Fibroblast of lung (primary cell): ENCODE measurements around the gene ZACN. TPM values are rescaled to one million over a fixed set of nuclear protein-coding genes. Genes with fewer than 3 reads are reported as not detected.

Source experiments
- DNase-seq, 2 donors: peaks; one replicate each; pipeline versions ENCODE4 v3.0.0 to v3.0.0-alpha.2; 2010; ENCODE audit warnings: low read depth in 2 of 2
- H2AFZ ChIP-seq: 2 replicates; pipeline ENCODE4 v1.5.1; 2012; ENCODE audit warnings: low read length, control low read depth, inconsistent platforms
- H3K27ac ChIP-seq: 2 replicates; pipeline ENCODE4 v1.5.1; 2011; ENCODE audit warnings: low read length, control low read depth; ENCODE audit not compliant: insufficient read depth
- H3K27me3 ChIP-seq: 2 replicates; pipeline ENCODE4 v1.5.1; 2011; ENCODE audit warnings: mild to moderate bottlenecking, low read length; ENCODE audit not compliant: control insufficient read depth, insufficient read depth
- H3K36me3 ChIP-seq: 2 replicates; pipeline ENCODE4 v1.5.1; 2011; ENCODE audit warnings: low read length; ENCODE audit not compliant: control insufficient read depth, insufficient read depth
- H3K4me1 ChIP-seq: 2 replicates; pipeline ENCODE4 v1.5.1; 2011; ENCODE audit warnings: low read length; ENCODE audit not compliant: control insufficient read depth, insufficient read depth; ENCODE audit errors: extremely low read depth
- H3K4me2 ChIP-seq: 2 replicates; pipeline ENCODE4 v1.5.1; 2011; ENCODE audit warnings: low read length, control low read depth; ENCODE audit not compliant: insufficient read depth; ENCODE audit errors: extremely low read depth
- H3K4me3 ChIP-seq, 4 experiments: fragments of 200-600 bp in 1 of 4; sonication (generic) in 1 of 4; replicated peaks in 1 of 4; 2 replicates each; pipeline ENCODE4 v1.5.1; 2011 to 2016; ENCODE audit warnings: low read length in 4 of 4, low read depth in 3 of 4, mild to moderate bottlenecking in 3 of 4, control low read depth in 2 of 4, inconsistent platforms in 1 of 4, mixed read lengths in 1 of 4; ENCODE audit not compliant: insufficient read depth in 1 of 4; ENCODE audit errors: control extremely low read depth in 1 of 4
- H3K79me2 ChIP-seq: 2 replicates; pipeline ENCODE4 v1.5.1; 2012; ENCODE audit warnings: mild to moderate bottlenecking, low read length, inconsistent platforms; ENCODE audit not compliant: control insufficient read depth, insufficient read depth
- H3K9ac ChIP-seq: 2 replicates; pipeline ENCODE4 v1.5.1; 2011; ENCODE audit warnings: mild to moderate bottlenecking, low read length, control low read depth; ENCODE audit not compliant: insufficient read depth
- H3K9me3 ChIP-seq: 2 replicates; pipeline ENCODE4 v1.5.1; 2012; ENCODE audit warnings: low read depth, low read length; ENCODE audit not compliant: control insufficient read depth, insufficient read depth
- H4K20me1 ChIP-seq: 2 replicates; pipeline ENCODE4 v1.5.1; 2011; ENCODE audit warnings: low read length; ENCODE audit not compliant: control insufficient read depth, insufficient read depth; ENCODE audit errors: extremely low read depth
- EZH2 ChIP-seq: IDR thresholded peaks from 2 replicates; pipeline ENCODE4 v1.5.1; 2012; ENCODE audit warnings: low read length, control low read depth, mild to moderate bottlenecking; ENCODE audit errors: missing control alignments
- polyA plus RNA-seq, 2 donors: library from polyadenylated mRNA; depleted of rRNA in 1 of 2; stranded (reverse) in 1 of 2; unstranded in 1 of 2; fragments of >200 nt; gene quantifications; 2 replicates each; pipeline ENCODE4 v1.2.1, GENCODE V29; 2011 to 2012; ENCODE audit warnings: missing spikeins in 1 of 2
- total RNA-seq: library from RNA; depleted of rRNA; stranded (reverse); fragments of >200 nt; gene quantifications from 2 replicates; pipeline ENCODE4 v1.2.1, GENCODE V29; 2014
- TF ChIP-seq, protein P1 (sequence below), 2 donors: IDR thresholded peaks in 1 of 2; conservative IDR thresholded peaks in 1 of 2; 1 replicate in 1 of 2; 2 replicates in 1 of 2; pipeline ENCODE4 v1.5.1; 2011 to 2012; ENCODE audit warnings: low read length in 2 of 2, control low read depth in 1 of 2, inconsistent platforms in 1 of 2, low read depth in 1 of 2, mild to moderate bottlenecking in 1 of 2

The ZACN gene
- total and polyA plus RNA-seq, 2 donors (not counting 1 experiment from before 2014, with no cell fraction given), result not detected

DNA sequence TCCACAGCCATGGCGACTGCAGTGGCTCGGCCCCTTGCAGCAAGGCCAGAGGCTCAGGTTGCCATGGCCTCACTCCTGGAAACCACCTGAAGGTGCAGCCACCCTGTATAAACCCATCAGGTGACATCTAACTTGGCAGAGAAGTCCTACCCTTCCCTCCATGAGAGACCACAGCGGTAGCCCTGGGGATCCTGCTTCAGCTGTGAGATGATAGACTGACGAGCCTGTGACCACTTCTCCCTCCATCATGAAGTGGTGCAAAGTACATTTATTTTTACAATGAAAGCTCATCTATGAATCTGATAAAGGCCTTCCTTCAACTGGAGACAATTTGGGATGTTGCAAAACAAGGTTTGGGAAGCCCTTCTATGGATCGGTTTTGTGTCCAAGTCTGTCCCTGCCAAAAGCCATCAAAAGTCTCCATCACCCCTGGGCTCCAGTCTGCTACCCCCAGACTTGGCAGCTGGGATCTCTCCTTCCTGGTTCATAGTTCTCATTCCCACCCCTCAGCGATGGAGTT, 1.8 kb downstream of the ZACN start:
- no peaks in the 10 kb centered on the region for H4K20me1 ChIP-seq
- no peaks in the 10 kb centered on the region for H3K79me2 ChIP-seq
- H3K27ac ChIP-seq, result no peak overlapping the region
- H3K9me3 ChIP-seq, result no peaks in the 10 kb centered on the region
- H3K27me3 ChIP-seq, result peaks cover 44% of the 10 kb centered on the region
- peaks cover 13% of the 10 kb centered on the region for H3K36me3 ChIP-seq
- H3K4me3 ChIP-seq, result no peak overlapping the region
- H3K4me2 ChIP-seq, result no peak overlapping the region
- TF ChIP-seq, protein P1, sequence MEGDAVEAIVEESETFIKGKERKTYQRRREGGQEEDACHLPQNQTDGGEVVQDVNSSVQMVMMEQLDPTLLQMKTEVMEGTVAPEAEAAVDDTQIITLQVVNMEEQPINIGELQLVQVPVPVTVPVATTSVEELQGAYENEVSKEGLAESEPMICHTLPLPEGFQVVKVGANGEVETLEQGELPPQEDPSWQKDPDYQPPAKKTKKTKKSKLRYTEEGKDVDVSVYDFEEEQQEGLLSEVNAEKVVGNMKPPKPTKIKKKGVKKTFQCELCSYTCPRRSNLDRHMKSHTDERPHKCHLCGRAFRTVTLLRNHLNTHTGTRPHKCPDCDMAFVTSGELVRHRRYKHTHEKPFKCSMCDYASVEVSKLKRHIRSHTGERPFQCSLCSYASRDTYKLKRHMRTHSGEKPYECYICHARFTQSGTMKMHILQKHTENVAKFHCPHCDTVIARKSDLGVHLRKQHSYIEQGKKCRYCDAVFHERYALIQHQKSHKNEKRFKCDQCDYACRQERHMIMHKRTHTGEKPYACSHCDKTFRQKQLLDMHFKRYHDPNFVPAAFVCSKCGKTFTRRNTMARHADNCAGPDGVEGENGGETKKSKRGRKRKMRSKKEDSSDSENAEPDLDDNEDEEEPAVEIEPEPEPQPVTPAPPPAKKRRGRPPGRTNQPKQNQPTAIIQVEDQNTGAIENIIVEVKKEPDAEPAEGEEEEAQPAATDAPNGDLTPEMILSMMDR (conservative IDR thresholded peaks at IDR 0.05 in 1 of 2, IDR thresholded peaks at IDR 0.05 in 1 of 2; ENCODE audit: low read depth in 1 of 2, low read length in 2 of 2), result no peak
- no peak for TF ChIP-seq EZH2
- H3K4me1 ChIP-seq, result no peaks in the 10 kb centered on the region
- no peak overlapping the region for H3K9ac ChIP-seq
- DNase-seq, result no peak
- H2AFZ ChIP-seq, result no peak overlapping the region

DNA sequence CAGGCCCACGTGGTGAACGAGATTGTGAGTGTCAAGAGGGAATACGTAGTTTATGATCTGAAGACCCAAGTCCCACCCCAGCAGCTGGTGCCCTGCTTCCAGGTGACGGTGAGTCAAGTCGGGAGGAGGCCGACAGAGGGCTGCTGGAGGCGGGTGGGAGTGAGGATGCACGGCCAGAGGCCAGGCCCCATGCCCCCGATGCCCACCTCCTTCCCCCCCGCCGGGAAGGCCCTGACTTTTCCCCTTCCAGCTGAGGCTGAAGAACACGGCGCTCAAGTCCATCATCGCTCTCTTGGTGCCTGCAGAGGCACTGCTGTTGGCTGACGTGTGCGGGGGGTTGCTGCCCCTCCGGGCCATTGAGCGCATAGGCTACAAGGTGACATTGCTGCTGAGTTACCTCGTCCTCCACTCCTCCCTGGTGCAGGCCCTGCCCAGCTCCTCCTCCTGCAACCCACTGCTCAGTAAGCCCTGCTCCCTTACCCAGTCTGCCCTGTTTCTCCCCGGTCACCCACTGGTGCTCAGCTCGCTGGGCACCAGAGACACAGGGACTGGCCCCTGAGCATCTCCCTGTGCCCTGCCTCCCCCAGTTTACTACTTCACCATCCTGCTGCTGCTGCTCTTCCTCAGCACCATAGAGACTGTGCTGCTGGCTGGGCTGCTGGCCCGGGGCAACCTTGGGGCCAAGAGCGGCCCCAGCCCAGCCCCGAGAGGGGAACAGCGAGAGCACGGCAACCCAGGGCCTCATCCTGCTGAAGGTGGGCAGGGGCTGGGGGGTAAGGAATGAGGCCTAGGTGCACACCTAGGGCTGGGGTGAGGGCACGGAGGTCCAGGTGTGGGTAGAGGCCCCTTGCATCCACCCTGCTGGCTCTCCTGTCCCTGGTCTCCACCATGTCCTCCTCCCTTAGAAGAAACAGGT, 2.6 kb downstream of the ZACN start:
- Histone ChIP-seq H3K27ac (no peak overlapping the region), H3K9me3 (no peaks in the 10 kb centered on the region), H3K27me3 (peaks cover 37% of the 10 kb centered on the region), H4K20me1 (no peaks in the 10 kb centered on the region), H3K9ac (no peak overlapping the region), H3K4me2 (no peak overlapping the region), H3K79me2 (no peaks in the 10 kb centered on the region), H2AFZ (no peak overlapping the region), H3K4me3 (no peak overlapping the region), H3K36me3 (peaks cover 15% of the 10 kb centered on the region), H3K4me1 (no peaks in the 10 kb centered on the region)
- no peak for DNase-seq
- TF ChIP-seq EZH2, result no peak
- TF ChIP-seq, protein P1 (conservative IDR thresholded peaks at IDR 0.05 in 1 of 2, IDR thresholded peaks at IDR 0.05 in 1 of 2; ENCODE audit: low read depth in 1 of 2, low read length in 2 of 2), result no peak

DNA sequence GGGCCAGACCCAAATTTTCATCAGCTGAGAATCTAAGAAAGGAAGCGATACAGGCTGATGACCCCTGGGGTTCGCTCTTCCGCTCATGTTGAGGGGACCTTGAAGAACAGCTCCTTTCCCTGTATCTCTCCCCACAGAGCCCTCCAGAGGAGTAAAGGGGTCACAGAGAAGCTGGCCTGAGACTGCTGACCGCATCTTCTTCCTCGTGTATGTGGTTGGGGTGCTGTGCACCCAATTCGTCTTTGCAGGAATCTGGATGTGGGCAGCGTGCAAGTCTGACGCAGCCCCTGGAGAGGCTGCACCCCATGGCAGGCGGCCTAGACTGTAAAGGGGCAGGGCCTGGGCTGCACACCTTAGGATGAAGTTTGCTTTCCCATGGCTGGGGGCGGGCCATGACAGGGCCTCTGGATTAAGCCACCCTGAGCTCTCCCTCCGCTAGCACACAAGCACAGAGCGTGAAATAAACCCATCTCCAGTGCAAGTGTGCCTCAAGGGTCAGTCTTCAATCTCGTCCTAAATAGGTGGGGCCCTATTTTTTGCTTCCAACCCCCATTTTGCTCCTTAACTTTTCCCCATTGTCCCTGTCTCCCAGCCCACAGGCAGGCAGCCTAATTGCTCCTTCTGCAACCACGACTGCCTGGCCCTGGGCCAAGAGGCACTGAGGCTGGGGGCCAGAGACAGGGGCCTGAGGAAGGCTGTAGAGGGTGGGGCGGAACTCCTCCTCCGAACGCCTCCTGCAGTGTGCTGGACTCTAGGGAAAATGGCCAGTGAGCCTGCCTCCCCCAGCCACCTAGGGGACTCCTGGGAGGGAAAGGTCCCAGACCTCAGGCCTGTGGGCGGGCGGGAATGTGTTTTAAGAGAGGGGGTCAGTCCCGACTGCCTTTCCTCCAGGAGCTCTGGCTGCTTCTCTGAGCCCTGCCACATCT, 3.6 kb downstream of the ZACN start:
- H4K20me1 ChIP-seq, result no peaks in the 10 kb centered on the region
- no peak overlapping the region for H2AFZ ChIP-seq
- H3K4me3 ChIP-seq, result no peak overlapping the region
- peaks cover 26% of the 10 kb centered on the region for H3K27me3 ChIP-seq
- no peaks in the 10 kb centered on the region for H3K4me1 ChIP-seq
- no peak overlapping the region for H3K27ac ChIP-seq
- H3K36me3 ChIP-seq, result peaks cover 20% of the 10 kb centered on the region
- no peak overlapping the region for H3K9ac ChIP-seq
- DNase-seq, result no peak
- H3K79me2 ChIP-seq, result no peaks in the 10 kb centered on the region
- TF ChIP-seq, protein P1 (conservative IDR thresholded peaks at IDR 0.05 in 1 of 2, IDR thresholded peaks at IDR 0.05 in 1 of 2; ENCODE audit: low read depth in 1 of 2, low read length in 2 of 2), result no peak
- no peak for TF ChIP-seq EZH2
- H3K9me3 ChIP-seq, result no peaks in the 10 kb centered on the region
- no peak overlapping the region for H3K4me2 ChIP-seq
